CD14-positive monocyte (primary cell): Measurements from ENCODE around the gene TBC1D13. TPM values are rescaled to one million over a fixed set of nuclear protein-coding genes. Genes with fewer than 3 reads are reported as not detected.

ENCODE experiments used
- DNase-seq, 3 donors: peaks; one replicate each; pipeline ENCODE4 v3.0.0-alpha.2; 2011 to 2022
- H2AFZ ChIP-seq: 2 replicates; pipeline ENCODE4 v1.6.0; 2012; ENCODE audit warnings: mild to moderate bottlenecking, low read depth, low read length, inconsistent platforms; ENCODE audit not compliant: insufficient read depth, poor library complexity, severe bottlenecking
- H3K27ac ChIP-seq, 2 donors: 1 replicate in 1 of 2; 2 replicates in 1 of 2; pipeline ENCODE4 v1.5.1; 2012 to 2013; ENCODE audit warnings: low read length in 2 of 2, control low read depth in 1 of 2, inconsistent platforms in 1 of 2, low read depth in 1 of 2, mild to moderate bottlenecking in 1 of 2
- H3K27me3 ChIP-seq, 2 donors: one replicate each; pipeline versions ENCODE4 v1.6.0 to v1.6.1; 2011 to 2013; ENCODE audit warnings: low read length in 2 of 2; ENCODE audit not compliant: control insufficient read depth in 2 of 2, insufficient read depth in 2 of 2
- H3K36me3 ChIP-seq, 2 donors: replicated peaks in 1 of 2; 1 replicate in 1 of 2; 2 replicates in 1 of 2; pipeline versions ENCODE4 v1.5.1 to v1.6.1; 2012 to 2013; ENCODE audit warnings: low read length in 2 of 2, control low read depth in 1 of 2, inconsistent platforms in 1 of 2, mild to moderate bottlenecking in 1 of 2; ENCODE audit not compliant: insufficient read depth in 2 of 2, control insufficient read depth in 1 of 2
- H3K4me1 ChIP-seq, 2 donors: 1 replicate in 1 of 2; 2 replicates in 1 of 2; pipeline versions ENCODE4 v1.5.1 to v1.6.1; 2012 to 2013; ENCODE audit warnings: low read length in 2 of 2, control low read depth in 1 of 2, inconsistent platforms in 1 of 2, mild to moderate bottlenecking in 1 of 2, moderate library complexity in 1 of 2; ENCODE audit not compliant: insufficient read depth in 2 of 2, control insufficient read depth in 1 of 2
- H3K4me2 ChIP-seq: replicated peaks from 2 replicates; pipeline ENCODE3; 2012; ENCODE audit warnings: low read length, moderate library complexity, mild to moderate bottlenecking; ENCODE audit not compliant: poor library complexity, severe bottlenecking; ENCODE audit errors: extremely low read depth
- H3K4me3 ChIP-seq, 3 experiments: fragments of 200-600 bp in 1 of 3; sonication (generic) in 1 of 3; replicated peaks in 1 of 3; 1 replicate in 2 of 3; 2 replicates in 1 of 3; pipeline ENCODE4 v1.5.1; 2011 to 2013; ENCODE audit warnings: low read length in 3 of 3, mild to moderate bottlenecking in 3 of 3, control low read depth in 2 of 3, low read depth in 2 of 3, inconsistent platforms in 1 of 3, moderate library complexity in 1 of 3
- H3K79me2 ChIP-seq: 2 replicates; pipeline ENCODE4 v1.6.0; 2012; ENCODE audit warnings: mild to moderate bottlenecking, control low read depth, inconsistent platforms, low read length, moderate library complexity; ENCODE audit not compliant: insufficient read depth
- H3K9ac ChIP-seq: 2 replicates; pipeline ENCODE4 v1.6.0; 2017; ENCODE audit warnings: low read length, mild to moderate bottlenecking; ENCODE audit not compliant: insufficient read depth, poor library complexity, severe bottlenecking
- H3K9me3 ChIP-seq, 2 donors: replicated peaks in 1 of 2; 1 replicate in 1 of 2; 2 replicates in 1 of 2; pipeline versions ENCODE4 v1.5.1 to v1.6.1; 2012 to 2013; ENCODE audit warnings: low read length in 2 of 2, control low read depth in 1 of 2; ENCODE audit not compliant: control insufficient read depth in 1 of 2, insufficient read depth in 1 of 2
- H4K20me1 ChIP-seq: 2 replicates; pipeline ENCODE4 v1.6.0; 2012; ENCODE audit warnings: mild to moderate bottlenecking, low read length, control low read depth, moderate library complexity; ENCODE audit not compliant: insufficient read depth
- H3K27ac Mint-ChIP-seq, 7 donors: one replicate each; pipeline ENCODE4 v1.8.0; 2020; ENCODE audit warnings: mild to moderate bottlenecking in 7 of 7, mixed read lengths in 7 of 7, moderate library complexity in 6 of 7, inconsistent platforms in 2 of 7
- H3K27me3 Mint-ChIP-seq, 3 donors: one replicate each; pipeline ENCODE4 v1.8.0; 2021 to 2022; ENCODE audit warnings: low read depth in 3 of 3, mild to moderate bottlenecking in 3 of 3, mixed read lengths in 3 of 3, moderate library complexity in 3 of 3, inconsistent platforms in 1 of 3
- H3K36me3 Mint-ChIP-seq, 2 donors: one replicate each; pipeline ENCODE4 v1.8.0; 2020; ENCODE audit warnings: mixed read lengths in 2 of 2, inconsistent platforms in 1 of 2, mild to moderate bottlenecking in 1 of 2
- H3K4me1 Mint-ChIP-seq: one replicate; pipeline ENCODE4 v1.8.0; 2020; ENCODE audit warnings: mild to moderate bottlenecking, mixed read lengths
- H3K4me3 Mint-ChIP-seq, 2 donors: one replicate each; pipeline ENCODE4 v1.8.0; 2020; ENCODE audit warnings: mild to moderate bottlenecking in 2 of 2, mixed read lengths in 2 of 2, moderate library complexity in 1 of 2
- H3K9me3 Mint-ChIP-seq, 7 donors: one replicate each; pipeline ENCODE4 v1.8.0; 2020 to 2022; ENCODE audit warnings: mixed read lengths in 7 of 7, mild to moderate bottlenecking in 6 of 7, moderate library complexity in 6 of 7, inconsistent platforms in 2 of 7
- CTCF ChIP-seq: fragments of 200-600 bp; IDR thresholded peaks from one replicate; pipeline ENCODE4 v1.8.0; 2022; ENCODE audit warnings: antibody characterized with exemption, mild to moderate bottlenecking
- WGBS: methylation state at CpG from one replicate; pipeline ENCODE4 v1.1.5; 2013; ENCODE audit warnings: missing lambda C conversion rate; ENCODE audit not compliant: insufficient coverage; 5-methylcytosine and 5-hydroxymethylcytosine counted together
- intact Hi-C, 2 donors: fragments of 100-400 bp; cut with micrococcal nuclease; formaldehyde crosslinking; loops; one replicate each; pipeline versions ENCODE4 v1.15.0 to v1.15.1; 2023
- polyA minus RNA-seq: library from RNA; depleted of rRNA, polyadenylated mRNA; stranded (reverse); fragments of >200 nt; gene quantifications from 2 replicates; pipeline ENCODE4 v1.2.3, GENCODE V29; 2012
- polyA plus RNA-seq, 3 donors: library from polyadenylated mRNA; depleted of rRNA in 1 of 3; unstranded in 2 of 3; stranded (reverse) in 1 of 3; fragments of 300-500 nt in 2 of 3; fragments of >200 nt in 1 of 3; fragmentation: Illumina TruSeq in 2 of 3; gene quantifications; 1 replicate in 2 of 3; 2 replicates in 1 of 3; pipeline ENCODE4 v1.2.3, GENCODE V29; 2012 to 2021
- total RNA-seq, 12 experiments: library from RNA in 1 of 12; stranded (reverse) in 1 of 12; fragments of 120-200 nt in 1 of 12; gene quantifications; one replicate each; pipeline ENCODE4 v1.2.4 and lab custom pipeline; 2013 to 2026; ENCODE audit warnings: mixed read lengths in 6 of 12, inconsistent platforms in 1 of 12

The TBC1D13 gene
- 5.0 TPM for total RNA-seq (2013)
- 10 to 100 TPM in 2 of 3 donors, 1 to 10 TPM in 1; 9.9 to 16.8 (median 13.8) TPM for polyA plus RNA-seq
- polyA minus RNA-seq, result 3.7 and 4.7 TPM in 2 replicates
- 4.7 to 11.6 (median 7.0) reads per million in 11 experiments for total RNA-seq (lab: John Stamatoyannopoulos, UW)

GRCh38 chr9:128786681-128787601 lies at the start of gene TBC1D13:
Gene TBC1D13, plus strand, starts transcription at chr9:128787253. Its CDS starts 101 bp downstream, at chr9:128787354.
- Mint-ChIP-seq H3K4me3 (peak within 1 kb of the TSS; percentile 85 to 89), H3K9me3 (peaks cover 0 to 3% (median 0%) of the 10 kb centered on the region in 7 donors), H3K27me3 (no peaks in the 10 kb centered on the region), H3K36me3 (peaks cover 19 to 22% of the 10 kb centered on the region in 2 donors), H3K4me1 (peaks cover 29% of the 10 kb centered on the region), H3K27ac (peak within 1 kb of the TSS; percentile 72 to 89 (median 85))
- peaks cover 28 to 34% of the 10 kb centered on the region in 2 donors for H3K4me1 ChIP-seq
- H4K20me1 ChIP-seq, result no peaks in the 10 kb centered on the region
- DNase-seq, result peak; percentile 72 to 80 (median 77)
- peak within 1 kb of the TSS; percentile 42 to 85 for H3K27ac ChIP-seq
- peak within 1 kb of the TSS; percentile 92 for H2AFZ ChIP-seq
- no peak for TF ChIP-seq CTCF
- peak within 1 kb of the TSS; percentile 89 to 96 (median 92) for H3K4me3 ChIP-seq
- H3K79me2 ChIP-seq, result peaks cover 24% of the 10 kb centered on the region
- H3K9ac ChIP-seq, result peak within 1 kb of the TSS; percentile 88
- WGBS, result 4% methylated on average over 62 of the region's 64 CpGs
- intact Hi-C loops, result loop anchor here (1.0 to 2.0 kb wide), 2 partner anchors 14 to 15 kb away; no protein-coding TSS in a partner anchor
- H3K4me2 ChIP-seq, result peak within 1 kb of the TSS; percentile 88
- peaks cover 15 to 25% of the 10 kb centered on the region in 2 donors for H3K36me3 ChIP-seq
- H3K27me3 ChIP-seq, result no peaks in the 10 kb centered on the region
- H3K9me3 ChIP-seq, result peaks cover 0 to 4% of the 10 kb centered on the region in 2 donors

GRCh38 chr9:128742401-128742800 lies 44.7 kb upstream of the TBC1D13 start:
- Histone ChIP-seq H3K36me3 (peaks cover 18 to 25% of the 10 kb centered on the region in 2 donors), H3K27ac (no peak overlapping the region), H3K27me3 (no peaks in the 10 kb centered on the region), H3K4me1 (no peaks in the 10 kb centered on the region), H3K4me2 (no peak overlapping the region), H2AFZ (no peak overlapping the region), H4K20me1 (no peaks in the 10 kb centered on the region), H3K4me3 (no peak overlapping the region), H3K79me2 (no peaks in the 10 kb centered on the region), H3K9me3 (no peaks in the 10 kb centered on the region), H3K9ac (no peak overlapping the region)
- Mint-ChIP-seq H3K9me3 (peaks cover 0 to 2% (median 0%) of the 10 kb centered on the region in 7 donors), H3K27me3 (peaks cover 0 to 3% (median 1%) of the 10 kb centered on the region in 3 donors), H3K27ac (peak overlapping the region in 1 of 7 donors; percentile 50), H3K4me1 (no peaks in the 10 kb centered on the region), H3K4me3 (no peak overlapping the region), H3K36me3 (peaks cover 22 to 39% of the 10 kb centered on the region in 2 donors)
- WGBS, result 98% methylated on average over 17 of the region's 20 CpGs
- intact Hi-C loops, result loop anchor here in 1 of 2 donors (10.0 kb wide), 1 partner anchor 62 kb away; no protein-coding TSS in a partner anchor
- TF ChIP-seq CTCF, result no peak
- DNase-seq, result no peak
